ENCODE measurements around the gene USP25. TPM values are rescaled to one million over a fixed set of nuclear protein-coding genes. Genes with fewer than 3 reads are reported as not detected.

The USP25 gene
- total RNA-seq, 3 donors from 2014 or later = 52.8 to 78.4 (median 53.0) TPM

DNA sequence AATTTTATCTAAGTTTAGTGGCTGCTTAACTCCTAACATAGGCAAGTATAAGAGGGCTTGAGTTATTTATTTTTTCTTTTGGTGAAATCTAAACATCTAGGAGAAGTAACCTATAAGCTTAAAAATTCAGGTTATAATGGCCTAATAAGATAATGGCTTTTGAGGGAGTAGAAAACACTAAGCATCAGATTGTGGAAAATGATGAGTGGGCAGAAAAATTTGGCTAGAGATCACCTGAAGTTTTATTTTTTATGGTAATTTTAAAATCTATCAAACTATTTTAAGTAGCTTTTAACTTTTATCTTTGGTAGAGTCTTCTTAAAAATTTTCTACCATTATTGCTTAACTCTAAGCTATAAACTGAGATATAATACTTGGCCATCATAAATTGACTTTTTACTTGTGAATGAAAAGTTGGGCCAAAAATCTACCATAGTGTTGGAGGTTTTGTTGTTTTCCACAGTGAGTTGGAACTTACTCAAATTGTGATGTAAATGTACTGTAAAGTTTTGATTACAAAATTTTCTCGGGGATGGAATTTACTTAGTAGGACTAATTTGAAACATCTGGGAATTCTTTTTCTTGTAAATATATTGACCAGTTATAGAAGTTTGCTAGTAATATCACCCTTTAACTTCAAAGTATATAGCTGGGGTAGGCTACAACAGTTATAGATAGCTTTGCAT is 63.9 kb downstream of the USP25 start:
- H3K27ac ChIP-seq = no peak overlapping the region
- no peaks in the 10 kb centered on the region for H3K27me3 ChIP-seq
- no peaks in the 10 kb centered on the region for H3K4me1 ChIP-seq
- intact Hi-C loops (cut with DNase I; ENCODE audit: low total_unique reads) = no loop called here
- H3K9me3 ChIP-seq = no peaks in the 10 kb centered on the region
- no peak for DNase-seq (ENCODE audit: low spot score in 2 of 2)
- no peaks in the 10 kb centered on the region for H3K36me3 ChIP-seq
- no peak for TF ChIP-seq POLR2A (IDR thresholded peaks at IDR 0.05)
- TF ChIP-seq POLR2AphosphoS5 (IDR thresholded peaks at IDR 0.05) = no peak
- TF ChIP-seq, protein P1, sequence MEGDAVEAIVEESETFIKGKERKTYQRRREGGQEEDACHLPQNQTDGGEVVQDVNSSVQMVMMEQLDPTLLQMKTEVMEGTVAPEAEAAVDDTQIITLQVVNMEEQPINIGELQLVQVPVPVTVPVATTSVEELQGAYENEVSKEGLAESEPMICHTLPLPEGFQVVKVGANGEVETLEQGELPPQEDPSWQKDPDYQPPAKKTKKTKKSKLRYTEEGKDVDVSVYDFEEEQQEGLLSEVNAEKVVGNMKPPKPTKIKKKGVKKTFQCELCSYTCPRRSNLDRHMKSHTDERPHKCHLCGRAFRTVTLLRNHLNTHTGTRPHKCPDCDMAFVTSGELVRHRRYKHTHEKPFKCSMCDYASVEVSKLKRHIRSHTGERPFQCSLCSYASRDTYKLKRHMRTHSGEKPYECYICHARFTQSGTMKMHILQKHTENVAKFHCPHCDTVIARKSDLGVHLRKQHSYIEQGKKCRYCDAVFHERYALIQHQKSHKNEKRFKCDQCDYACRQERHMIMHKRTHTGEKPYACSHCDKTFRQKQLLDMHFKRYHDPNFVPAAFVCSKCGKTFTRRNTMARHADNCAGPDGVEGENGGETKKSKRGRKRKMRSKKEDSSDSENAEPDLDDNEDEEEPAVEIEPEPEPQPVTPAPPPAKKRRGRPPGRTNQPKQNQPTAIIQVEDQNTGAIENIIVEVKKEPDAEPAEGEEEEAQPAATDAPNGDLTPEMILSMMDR (IDR thresholded peaks at IDR 0.05) = no peak
- no peak overlapping the region for H3K4me3 ChIP-seq

DNA sequence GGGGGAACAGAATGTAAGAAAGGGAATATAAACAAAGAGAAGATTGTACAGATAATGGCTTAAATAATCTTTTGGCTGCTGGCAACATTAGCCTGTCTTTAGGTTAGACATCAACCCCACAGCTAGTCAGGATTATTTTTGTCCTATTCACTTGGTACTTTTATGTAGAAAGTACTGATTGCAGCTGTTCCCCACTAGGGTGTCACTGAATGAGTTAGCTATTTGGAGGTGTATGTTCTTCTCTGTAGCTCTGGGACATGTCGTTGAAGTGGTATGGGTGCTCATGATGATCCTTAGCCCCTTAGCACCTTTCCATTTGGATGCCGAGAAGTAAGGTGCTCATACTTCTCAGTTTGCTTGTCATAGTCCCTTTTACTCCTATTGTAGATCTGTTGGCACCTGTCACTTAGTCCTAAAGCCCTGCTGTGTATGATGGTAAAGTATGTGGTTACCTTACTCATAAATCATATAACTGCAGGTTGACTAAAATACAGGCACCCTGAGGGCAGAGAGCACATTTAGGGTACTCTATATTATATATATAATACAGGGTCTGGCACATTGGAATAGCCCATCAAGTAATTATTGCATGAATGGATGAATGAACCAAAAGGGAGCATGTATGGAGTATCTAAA is 64.6 kb downstream of the USP25 start:
- H3K9me3 ChIP-seq = no peaks in the 10 kb centered on the region
- H3K4me1 ChIP-seq = no peaks in the 10 kb centered on the region
- H3K4me3 ChIP-seq = no peak overlapping the region
- H3K27me3 ChIP-seq = no peaks in the 10 kb centered on the region
- TF ChIP-seq, protein P1 (IDR thresholded peaks at IDR 0.05) = no peak
- no peak for TF ChIP-seq POLR2AphosphoS5 (IDR thresholded peaks at IDR 0.05)
- TF ChIP-seq POLR2A (IDR thresholded peaks at IDR 0.05) = no peak
- intact Hi-C loops (cut with DNase I; ENCODE audit: low total_unique reads) = no loop called here
- no peaks in the 10 kb centered on the region for H3K36me3 ChIP-seq
- H3K27ac ChIP-seq = no peak overlapping the region
- DNase-seq (ENCODE audit: low spot score in 2 of 2) = no peak

DNA sequence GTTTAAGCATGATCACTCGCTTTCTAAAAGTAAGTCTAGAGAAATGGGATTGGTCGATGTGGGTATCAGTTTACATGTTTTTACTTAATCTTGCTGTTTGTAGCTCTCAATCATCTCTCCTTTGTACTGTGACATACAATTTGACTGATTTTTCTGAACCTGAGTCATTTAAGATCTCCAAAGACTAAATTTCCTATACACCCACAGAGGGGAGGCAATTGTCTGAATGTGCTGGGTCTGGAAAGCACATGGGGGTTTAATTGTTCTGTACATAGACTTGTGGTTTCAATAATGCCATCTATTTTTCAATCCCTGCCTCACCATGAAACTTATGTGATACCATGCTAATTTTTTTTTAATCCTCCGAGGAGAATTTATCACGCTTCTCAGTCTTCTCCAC is 65.8 kb downstream of the USP25 start:
- no peaks in the 10 kb centered on the region for H3K36me3 ChIP-seq

DNA sequence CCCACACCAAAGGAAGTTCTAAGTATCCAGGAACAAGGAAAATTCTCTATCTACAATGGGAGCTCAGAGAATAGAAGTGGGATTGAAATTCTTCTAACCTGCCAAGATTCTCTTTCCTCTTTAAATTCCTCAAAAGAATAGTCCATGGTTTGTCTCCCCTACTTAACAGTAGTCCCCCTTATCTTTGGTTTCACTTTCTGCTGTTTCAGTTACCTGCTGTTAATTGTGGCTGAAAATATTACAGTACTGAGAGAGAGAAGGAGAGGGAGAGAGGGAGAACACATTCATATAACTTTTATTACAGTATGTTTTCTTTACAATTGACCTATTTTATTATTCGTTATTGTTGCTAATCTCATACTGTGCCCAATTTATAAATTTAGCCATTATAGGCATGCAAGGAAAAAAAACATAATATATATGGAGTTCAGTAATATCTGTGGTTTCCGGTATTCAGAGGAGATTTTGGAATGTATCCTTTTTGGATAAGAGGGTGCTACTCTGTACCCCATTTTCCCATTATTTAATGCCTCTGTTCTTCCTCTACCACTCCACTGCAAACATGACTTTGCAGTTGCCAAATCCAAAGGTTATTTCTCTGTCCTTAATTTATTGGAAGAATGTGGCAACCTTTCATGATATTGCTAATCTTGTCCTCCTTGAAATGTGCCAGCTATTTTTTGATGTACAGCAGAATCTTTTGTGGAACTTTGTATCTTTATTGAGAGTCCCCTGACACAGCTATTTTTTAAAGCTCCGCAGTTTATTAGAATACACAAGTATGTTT is 68.0 kb downstream of the USP25 start:
- Histone ChIP-seq H3K36me3 (no peaks in the 10 kb centered on the region), H3K4me1 (no peaks in the 10 kb centered on the region), H3K4me3 (no peak overlapping the region), H3K9me3 (no peaks in the 10 kb centered on the region), H3K27me3 (no peaks in the 10 kb centered on the region), H3K27ac (no peak overlapping the region)
- TF ChIP-seq, protein P1 (IDR thresholded peaks at IDR 0.05) = no peak
- TF ChIP-seq POLR2AphosphoS5 (IDR thresholded peaks at IDR 0.05) = no peak
- no peak for TF ChIP-seq POLR2A (IDR thresholded peaks at IDR 0.05)
- intact Hi-C loops (cut with DNase I; ENCODE audit: low total_unique reads) = no loop called here
- no peak for DNase-seq (ENCODE audit: low spot score in 2 of 2)

More for the DNA sequence above, 65.8 kb downstream of the USP25 start:
- H3K4me3 ChIP-seq = no peak overlapping the region
- TF ChIP-seq POLR2A (IDR thresholded peaks at IDR 0.05) (no peak), POLR2AphosphoS5 (IDR thresholded peaks at IDR 0.05) (no peak)
- TF ChIP-seq, protein P1 (IDR thresholded peaks at IDR 0.05) = no peak
- intact Hi-C loops (cut with DNase I; ENCODE audit: low total_unique reads) = no loop called here
- H3K27me3 ChIP-seq = no peaks in the 10 kb centered on the region
- no peak overlapping the region for H3K27ac ChIP-seq
- H3K4me1 ChIP-seq = no peaks in the 10 kb centered on the region
- no peaks in the 10 kb centered on the region for H3K9me3 ChIP-seq
- no peak for DNase-seq (ENCODE audit: low spot score in 2 of 2)

All from breast epithelium (tissue), 4 donors.